OCI-LY7 (cell line): ENCODE results near the gene NDUFB10. TPM values are rescaled to one million over a fixed set of nuclear protein-coding genes. Genes with fewer than 3 reads are reported as not detected.

Experiments
- BruUV-seq: library from RNA; stranded (reverse); fragments of 400-500 nt; replicated peaks from 2 replicates; lab custom pipeline; 2021; lab: Mats Ljungman, UMichigan
- CTCF ChIA-PET: fragments of 300-600 bp; sonication (Branson Sonifier 250); formaldehyde crosslinking; loops from one replicate; lab custom pipeline; 2022; ENCODE audit warnings: antibody characterized with exemption; ENCODE audit not compliant: unreplicated experiment; lab: Charles Lee
- POLR2A ChIA-PET: fragments of 300-600 bp; sonication (Branson Sonifier 250); formaldehyde crosslinking; loops from one replicate; lab custom pipeline; 2022; ENCODE audit warnings: antibody characterized with exemption; lab: Charles Lee
- DNase-seq: peaks from one replicate; pipeline ENCODE4 v3.0.0-alpha.2; 2015; ENCODE audit warnings: low spot score
- H2AFZ ChIP-seq: fragments of 200-600 bp; sonication (generic), shearing (Covaris generic); 2 replicates; pipeline ENCODE4 v1.6.1; 2014; ENCODE audit warnings: mild to moderate bottlenecking, antibody characterized with exemption, low read length, moderate library complexity
- H3K27ac ChIP-seq: fragments of 200-600 bp; sonication (generic); 2 replicates; pipeline ENCODE4 v1.5.1; 2014; ENCODE audit warnings: mixed run types, low read depth, mild to moderate bottlenecking, moderate library complexity, low read length, inconsistent platforms; ENCODE audit not compliant: poor library complexity, severe bottlenecking
- H3K36me3 ChIP-seq: fragments of 200-600 bp; sonication (generic); 2 replicates; pipeline ENCODE4 v1.6.1; 2014; ENCODE audit warnings: mild to moderate bottlenecking, antibody characterized with exemption, low read length, moderate library complexity, mixed read lengths; ENCODE audit not compliant: insufficient read depth
- H3K4me1 ChIP-seq: fragments of 200-600 bp; sonication (generic); 2 replicates; pipeline ENCODE4 v1.5.1; 2014; ENCODE audit warnings: mild to moderate bottlenecking, low read length; ENCODE audit not compliant: insufficient read depth, poor library complexity, severe bottlenecking
- H3K4me2 ChIP-seq: fragments of 200-600 bp; sonication (generic); 2 replicates; pipeline ENCODE4 v1.6.1; 2014; ENCODE audit warnings: mild to moderate bottlenecking, low read length
- H3K4me3 ChIP-seq: fragments of 200-600 bp; sonication (generic); 2 replicates; pipeline ENCODE4 v1.5.1; 2014; ENCODE audit warnings: mild to moderate bottlenecking, low read depth, low read length; ENCODE audit not compliant: poor library complexity, severe bottlenecking
- H3K79me2 ChIP-seq: fragments of 200-600 bp; sonication (generic); 2 replicates; pipeline ENCODE4 v1.6.1; 2016; ENCODE audit warnings: low read depth, mild to moderate bottlenecking, low read length, moderate library complexity, mixed read lengths; ENCODE audit not compliant: insufficient read depth
- H3K9me2 ChIP-seq: fragments of 200-600 bp; sonication (generic); 2 replicates; pipeline ENCODE4 v1.6.1; 2016; ENCODE audit warnings: mild to moderate bottlenecking, low read length, mixed read lengths; ENCODE audit not compliant: insufficient read depth
- H3K9me3 ChIP-seq: fragments of 200-600 bp; sonication (generic); 2 replicates; pipeline ENCODE4 v1.6.1; 2014; ENCODE audit warnings: mild to moderate bottlenecking, mixed run types, low read length, mixed read lengths
- H4K20me1 ChIP-seq: fragments of 200-600 bp; sonication (generic); 2 replicates; pipeline ENCODE4 v1.6.1; 2014; ENCODE audit warnings: mild to moderate bottlenecking, antibody characterized with exemption, low read length, moderate library complexity, mixed read lengths; ENCODE audit not compliant: insufficient read depth
- CTCF ChIP-seq: fragments of 200-600 bp; sonication (generic); conservative IDR thresholded peaks from 2 replicates; pipeline ENCODE4 v1.5.1; 2014; ENCODE audit warnings: mild to moderate bottlenecking, antibody characterized with exemption, low read length, moderate library complexity, mixed read lengths
- EZH2phosphoT487 ChIP-seq: fragments of 200-600 bp; sonication (generic); IDR thresholded peaks from 2 replicates; pipeline ENCODE4 v1.6.1; 2018; ENCODE audit warnings: low read depth, borderline replicate concordance, mild to moderate bottlenecking, mixed run types, antibody characterized with exemption, low read length, moderate library complexity, mixed read lengths
- intact Hi-C: fragments of 100-400 bp; cut with micrococcal nuclease; formaldehyde crosslinking; loops from one replicate; pipeline ENCODE4 v1.10.0; 2022; ENCODE audit not compliant: unreplicated experiment
- total RNA-seq, 2 experiments: library from RNA; depleted of rRNA in 1 of 2; stranded (reverse); fragments of >200 nt in 1 of 2; shearing (Covaris generic) in 1 of 2; gene quantifications; 2 replicates each; pipeline ENCODE4 v1.2.3, GENCODE V29; 2014 to 2022

The NDUFB10 gene
- total RNA-seq, 2 experiments from 2014 or later, result 201 to 240 TPM

- Histone ChIP-seq H3K36me3 (peaks cover 18% of the 10 kb centered on the region), H3K9me2 (no peaks in the 10 kb centered on the region), H3K4me3 (peak overlapping the region; percentile 68), H3K4me2 (peak overlapping the region; percentile 80), H3K79me2 (no peaks in the 10 kb centered on the region), H4K20me1 (no peaks in the 10 kb centered on the region), H3K27ac (peak overlapping the region; percentile 50), H2AFZ (peak overlapping the region; percentile 35; the same call in 1 of the 2 replicates), H3K4me1 (peaks cover 36% of the 10 kb centered on the region), H3K9me3 (no peaks in the 10 kb centered on the region)
- ChIA-PET CTCF (interaction anchor here (0.6 kb wide), 1 partner anchor 145 kb away, joined by 3 read pairs; no protein-coding TSS in a partner anchor), POLR2A (interaction anchor here (0.9 to 1.0 kb wide), 2 partner anchors 20 to 55 kb away, joined by 3 to 4 read pairs; partner anchors contain the start of genes NTHL1, TBL3 and TSC2)
- BruUV-seq, result no TSS peak
- TF ChIP-seq EZH2phosphoT487 (no peak), CTCF (no peak)
- intact Hi-C loops, result loop anchor here (2.0 kb wide), 1 partner anchor 27 kb away; the partner anchor contains the start of gene RPS2
- peak; percentile 95 for DNase-seq
Measured at GRCh38 chr16:1991948-1992703, 32.8 kb downstream of the NDUFB10 start.

- Histone ChIP-seq H3K79me2 (no peaks in the 10 kb centered on the region), H3K9me2 (no peaks in the 10 kb centered on the region)
- CTCF ChIA-PET, result no interaction called here
Measured at GRCh38 chr16:1992704-1993317, 33.5 kb downstream of the NDUFB10 start.

More at GRCh38 chr16:1992704-1993317, 33.5 kb downstream of the NDUFB10 start:
- no TSS peak for BruUV-seq
- intact Hi-C loops, result loop anchor here (2.0 kb wide), 1 partner anchor 28 kb away; the partner anchor contains the start of gene RPS2
- H3K4me2 ChIP-seq, result no peak overlapping the region
- H2AFZ ChIP-seq, result 0 out of 2 replicates have a peak overlapping the region, but pooled peaks have one; percentile 35
- H3K4me3 ChIP-seq, result no peak overlapping the region
- TF ChIP-seq EZH2phosphoT487, result no peak
- TF ChIP-seq CTCF, result no peak
- H3K4me1 ChIP-seq, result peaks cover 36% of the 10 kb centered on the region
- H4K20me1 ChIP-seq, result no peaks in the 10 kb centered on the region
- H3K9me3 ChIP-seq, result no peaks in the 10 kb centered on the region
- H3K27ac ChIP-seq, result no peak overlapping the region
- H3K36me3 ChIP-seq, result peaks cover 25% of the 10 kb centered on the region
- POLR2A ChIA-PET, result interaction anchor here (0.9 kb wide), 1 partner anchor 54 kb away, joined by 4 read pairs; the partner anchor contains the start of genes NTHL1 and TSC2
- no peak for DNase-seq
